Measurements from ENCODE around the gene FAM117B. TPM values are rescaled to one million over a fixed set of nuclear protein-coding genes. Genes with fewer than 3 reads are reported as not detected.

Gene FAM117B
- total and polyA plus RNA-seq, 12 donors: 0.49 to 3.9 (median 2.3) TPM

- H3K27ac ChIP-seq: no peak overlapping the region
- 92 to 94% methylated on average over 3 of the region's 3 CpGs for WGBS, 2 donors
- no peak for ATAC-seq
- TF ChIP-seq CTCF (IDR thresholded peaks at IDR 0.05): no peak
- no peaks in the 10 kb centered on the region for H3K36me3 ChIP-seq
- H3K9me3 ChIP-seq: peaks cover 0 to 36% (median 16%) of the 10 kb centered on the region in 11 donors
- no peaks in the 10 kb centered on the region for H3K27me3 ChIP-seq
- no peak for DNase-seq
- no peak overlapping the region for H3K4me3 ChIP-seq
- intact Hi-C loops (cut with DNase I): no loop called here
- H3K4me1 ChIP-seq: no peaks in the 10 kb centered on the region
These were observed 83.0 kb downstream of the FAM117B start for GRCh38 chr2:202717598-202718310.

GRCh38 chr2:202718614-202719013 lies 83.8 kb downstream of the FAM117B start:
- ATAC-seq: no peak
- TF ChIP-seq CTCF (IDR thresholded peaks at IDR 0.05): no peak
- intact Hi-C loops (cut with DNase I): no loop called here
- H3K4me3 ChIP-seq: no peak overlapping the region
- DNase-seq: no peak
- no peaks in the 10 kb centered on the region for H3K36me3 ChIP-seq
- H3K27ac ChIP-seq: no peak overlapping the region
- WGBS, 2 donors: 63 to 64% methylated on average over 4 of the region's 4 CpGs
- peaks cover 0 to 2% (median 0%) of the 10 kb centered on the region in 9 donors for H3K4me1 ChIP-seq
- no peaks in the 10 kb centered on the region for H3K27me3 ChIP-seq
- H3K9me3 ChIP-seq: peaks cover 0 to 28% (median 14%) of the 10 kb centered on the region in 11 donors

GRCh38 chr2:202720226-202720625 lies 85.5 kb downstream of the FAM117B start:
- Histone ChIP-seq H3K4me3 (no peak overlapping the region), H3K36me3 (no peaks in the 10 kb centered on the region), H3K9me3 (peaks cover 0 to 21% (median 14%) of the 10 kb centered on the region in 11 donors), H3K27ac (no peak overlapping the region), H3K27me3 (no peaks in the 10 kb centered on the region), H3K4me1 (peaks cover 0 to 3% (median 0%) of the 10 kb centered on the region in 9 donors)
- intact Hi-C loops (cut with DNase I): no loop called here
- no peak for ATAC-seq
- DNase-seq: no peak
- TF ChIP-seq CTCF (IDR thresholded peaks at IDR 0.05): no peak
- 40 to 97% methylated on average over 2 of the region's 2 CpGs for WGBS, 2 donors

- Histone ChIP-seq H3K27me3 (no peaks in the 10 kb centered on the region), H3K4me3 (no peak overlapping the region), H3K9me3 (peaks cover 0 to 10% (median 5%) of the 10 kb centered on the region in 11 donors), H3K27ac (no peak overlapping the region), H3K4me1 (peaks cover 0 to 3% (median 0%) of the 10 kb centered on the region in 9 donors), H3K36me3 (peaks cover 0 to 13% (median 0%) of the 10 kb centered on the region in 9 donors)
- intact Hi-C loops (cut with DNase I): no loop called here
- no peak for ATAC-seq
- 83 to 84% methylated on average over 3 of the region's 3 CpGs for WGBS, 2 donors
- no peak for TF ChIP-seq CTCF (IDR thresholded peaks at IDR 0.05)
- DNase-seq: no peak
These were observed 86.9 kb downstream of the FAM117B start for GRCh38 chr2:202721621-202722020.

All from heart right ventricle (tissue), 16 donors.